GM15510 (cell line): Measurements from ENCODE around the gene TMEM51.

Experiments used
- POLR2A ChIP-seq: IDR thresholded peaks from 3 replicates; pipeline ENCODE4 v1.6.1; 2011; ENCODE audit warnings: borderline replicate concordance; ENCODE audit not compliant: insufficient read length; ENCODE audit errors: extremely low read depth

Gene TMEM51

GRCh38 chr1:15153184-15153841, at the start of gene TMEM51:
TMEM51 (plus strand) TSS chr1:15153747; CDS start chr1:15215088, 61,341 bp downstream.
- no peak for TF ChIP-seq POLR2A

- TF ChIP-seq POLR2A = no peak
These were observed 49.6 kb upstream of the TMEM51 start for GRCh38 chr1:15103906-15104305.

GRCh38 chr1:15104768-15105167, 48.8 kb upstream of the TMEM51 start:
- no peak for TF ChIP-seq POLR2A

- no peak for TF ChIP-seq POLR2A
These were observed 46.9 kb upstream of the TMEM51 start for GRCh38 chr1:15106608-15107007.

GRCh38 chr1:15107058-15107687, 46.4 kb upstream of the TMEM51 start:
- no peak for TF ChIP-seq POLR2A

GRCh38 chr1:15107911-15108310, 45.6 kb upstream of the TMEM51 start:
- TF ChIP-seq POLR2A = no peak

- no peak for TF ChIP-seq POLR2A
These were observed 43.2 kb upstream of the TMEM51 start for GRCh38 chr1:15110128-15110866.

- no peak for TF ChIP-seq POLR2A
These were observed 42.7 kb upstream of the TMEM51 start for GRCh38 chr1:15110867-15111230.

GRCh38 chr1:15113146-15113545, 40.4 kb upstream of the TMEM51 start:
- TF ChIP-seq POLR2A = no peak

GRCh38 chr1:15114884-15115283, 38.7 kb upstream of the TMEM51 start:
- no peak for TF ChIP-seq POLR2A

GRCh38 chr1:15115542-15116330, 37.8 kb upstream of the TMEM51 start:
- TF ChIP-seq POLR2A = no peak

- TF ChIP-seq POLR2A = no peak
These were observed 36.6 kb upstream of the TMEM51 start for GRCh38 chr1:15116966-15117365.

GRCh38 chr1:15117671-15118325, 35.7 kb upstream of the TMEM51 start:
- TF ChIP-seq POLR2A = no peak

- TF ChIP-seq POLR2A = no peak
These were observed 35.0 kb upstream of the TMEM51 start for GRCh38 chr1:15118579-15118978.
